ENCODE measurements around the gene ZSWIM8. TPM values are rescaled to one million over a fixed set of nuclear protein-coding genes. Genes with fewer than 3 reads are reported as not detected.

ZSWIM8 gene
- total and polyA plus RNA-seq, 2 of the 8 experiments (the other 6 are each of a cell fraction or from before 2014, with no cell fraction given), result 44.7 to 99.7 TPM

GRCh38 chr10:73818402-73818801, 33.0 kb downstream of the ZSWIM8 start:
- Histone ChIP-seq H3K56ac (replicated peaks; ENCODE audit: insufficient read length, low read depth, low read length) (no peak overlapping the region), H3K23ac (ENCODE audit: insufficient read length) (no peak overlapping the region), H2BK15ac (ENCODE audit: low read length) (no peak overlapping the region), H3K9me3 (ENCODE audit: insufficient read depth in 2 of 2, low read depth in 1 of 2, low read length in 1 of 2) (no peaks in the 10 kb centered on the region), H3K36me3 (ENCODE audit: control insufficient read depth in 2 of 4, insufficient read depth in 4 of 4, low read length in 3 of 4) (peaks cover 3 to 22% (median 9%) of the 10 kb centered on the region in 4 experiments; a peak in 6 of 8 replicates), H3K27me3 (replicated peaks in 1 of 4; ENCODE audit: control insufficient read depth in 3 of 4, extremely low read depth in 1 of 4, insufficient read depth in 3 of 4, low read length in 3 of 4) (no peaks in the 10 kb centered on the region; a peak in 1 of 7 replicates), H2BK120ac (replicated peaks; ENCODE audit: low read depth, low read length) (no peak overlapping the region), H2BK5ac (ENCODE audit: low read depth, low read length) (no peak overlapping the region; the same call in 1 of the 2 replicates), H4K5ac (ENCODE audit: insufficient read length, low read depth, low read length) (no peak overlapping the region), H3K4me2 (ENCODE audit: insufficient read depth in 1 of 2, low read depth in 2 of 2, low read length in 2 of 2) (no peak overlapping the region), H2AK5ac (ENCODE audit: low read depth, low read length) (no peak overlapping the region), H3K4me3 (ENCODE audit: extremely low read depth in 1 of 4, insufficient read depth in 2 of 4, low read depth in 3 of 4, low read length in 4 of 4) (no peak overlapping the region), H3K4ac (replicated peaks; ENCODE audit: insufficient read length, low read depth, low read length) (no peak overlapping the region), H4K8ac (ENCODE audit: extremely low read depth, insufficient read depth, low read length) (peak overlapping the region; percentile 31; the same call in 1 of the 2 replicates), H4K91ac (replicated peaks; ENCODE audit: insufficient read length, low read length) (no peak overlapping the region), H3K27ac (ENCODE audit: low read depth, low read length) (no peak overlapping the region), H2AFZ (ENCODE audit: low read length) (no peak overlapping the region), H3K14ac (ENCODE audit: insufficient read length) (no peak overlapping the region), H4K20me1 (replicated peaks in 1 of 2; ENCODE audit: control insufficient read depth in 1 of 2, insufficient read depth in 2 of 2, low read length in 2 of 2) (peaks cover 0 to 4% of the 10 kb centered on the region in 2 experiments), H3K79me2 (ENCODE audit: control insufficient read depth in 1 of 2, insufficient read depth in 2 of 2, low read length in 2 of 2) (no peaks in the 10 kb centered on the region), H3K18ac (ENCODE audit: extremely low read depth, low read length) (no peak overlapping the region), H3K23me2 (ENCODE audit: low read depth, low read length) (no peaks in the 10 kb centered on the region), H2BK12ac (ENCODE audit: low read depth, low read length) (no peak overlapping the region), H3K4me1 (replicated peaks in 1 of 4; ENCODE audit: control insufficient read depth in 3 of 4, insufficient read depth in 4 of 4, low read length in 3 of 4) (no peaks in the 10 kb centered on the region), H3K9ac (replicated peaks in 1 of 4; ENCODE audit: extremely low read depth in 1 of 4, low read depth in 3 of 4, low read length in 3 of 4) (no peak overlapping the region; a peak in 1 of 7 replicates), H3K79me1 (ENCODE audit: low read depth, low read length) (no peaks in the 10 kb centered on the region), H2BK20ac (ENCODE audit: low read length) (no peak overlapping the region)
- DNase-seq (ENCODE audit: low read depth in 1 of 2, low spot score in 2 of 2), result peak in 1 of 2 experiments; percentile 54
- no peak for TF ChIP-seq POU5F1 (IDR thresholded peaks at IDR 0.05; ENCODE audit: low read depth, low read length)
- TF ChIP-seq CTCF (IDR thresholded peaks at IDR 0.05; ENCODE audit: control extremely low read depth in 1 of 3, insufficient read depth in 1 of 3, low read depth in 1 of 3, low read length in 3 of 3), result peak; percentile 2 to 40 (median 31); a peak in 3 of 4 replicates
- POLR2A ChIA-PET (ENCODE audit: partially characterized antibody), result interaction anchor here (1.2 to 2.4 kb wide), 3 partner anchors 12 to 46 kb away, joined by 3 to 9 read pairs (median 7); a partner anchor contains a TSS
- no peak for FAIRE-seq
- CTCF ChIA-PET (ENCODE audit: partially characterized antibody), result interaction anchor here (0.5 to 16.0 kb wide), 13 partner anchors 9 to 285 kb away, joined by 3 to 209 read pairs (median 3); partner anchors contain the start of gene CHCHD1
- 89% methylated on average over 10 of the region's 10 CpGs; no CpG with 5 or more reads in 1 of the 2 experiments for WGBS, 2 experiments (ENCODE audit: extremely low coverage in 1 of 2, insufficient coverage in 1 of 2, insufficient read length in 1 of 2, insufficient replicate concordance in 2 of 2, low coverage in 1 of 2, low lambda C conversion rate in 2 of 2, missing lambda C conversion rate in 1 of 2)
